PC-9 (cell line): Measurements from ENCODE around the gene PUM1. TPM values are rescaled to one million over a fixed set of nuclear protein-coding genes. Genes with fewer than 3 reads are reported as not detected.
A peak's percentile ranks its signal among the peaks of the same experiment; 100 is the strongest.

Experiments
- BruUV-seq: library from RNA; stranded (reverse); fragments of 400-500 nt; replicated peaks from 2 replicates; lab custom pipeline; 2021; lab: Mats Ljungman, UMichigan
- CTCF ChIA-PET: fragments of 300-600 bp; sonication (Branson Sonifier 250); formaldehyde crosslinking; loops from one replicate; lab custom pipeline; 2022; ENCODE audit warnings: antibody characterized with exemption; lab: Charles Lee
- POLR2A ChIA-PET: fragments of 300-600 bp; sonication (Branson Sonifier 250); formaldehyde crosslinking; loops from one replicate; lab custom pipeline; 2022; ENCODE audit warnings: antibody characterized with exemption; ENCODE audit not compliant: unreplicated experiment; lab: Charles Lee
- DNase-seq, 2 experiments: peaks; one replicate each; pipeline versions ENCODE4 v3.0.0 to v3.0.0-alpha.2; 2015 to 2022; ENCODE audit warnings: mixed read lengths in 1 of 2
- H2AFZ ChIP-seq: fragments of 200-600 bp; sonication (generic); 2 replicates; pipeline ENCODE4 v1.8.1; 2017; ENCODE audit warnings: antibody characterized with exemption
- H3F3A ChIP-seq: fragments of 200-600 bp; sonication (generic); 2 replicates; pipeline ENCODE4 v1.8.1; 2017; ENCODE audit warnings: antibody characterized with exemption, mild to moderate bottlenecking, low read depth; ENCODE audit not compliant: insufficient read depth
- H3K27ac ChIP-seq: fragments of 200-600 bp; sonication (generic); 2 replicates; pipeline ENCODE4 v1.6.1; 2016; ENCODE audit warnings: mixed run types
- H3K27me3 ChIP-seq: fragments of 200-600 bp; sonication (generic); 2 replicates; pipeline ENCODE4 v1.6.1; 2016; ENCODE audit warnings: low read depth, mixed run types; ENCODE audit not compliant: insufficient read depth
- H3K36me3 ChIP-seq: fragments of 200-600 bp; sonication (generic); 2 replicates; pipeline ENCODE4 v1.6.1; 2016; ENCODE audit warnings: low read depth, mixed run types
- H3K4me1 ChIP-seq: fragments of 200-600 bp; sonication (generic); replicated peaks from 2 replicates; pipeline ENCODE4 v1.6.1; 2016; ENCODE audit warnings: mixed run types; ENCODE audit not compliant: insufficient read depth
- H3K4me2 ChIP-seq: fragments of 200-600 bp; sonication (generic); 2 replicates; pipeline ENCODE4 v1.6.1; 2017; ENCODE audit warnings: mixed run types
- H3K4me3 ChIP-seq: fragments of 200-600 bp; sonication (generic); 2 replicates; pipeline ENCODE4 v1.6.1; 2016; ENCODE audit warnings: mixed run types
- H3K79me2 ChIP-seq: fragments of 200-600 bp; sonication (generic); 2 replicates; pipeline ENCODE4 v1.6.1; 2017; ENCODE audit warnings: low read depth, mixed run types
- H3K9me2 ChIP-seq: fragments of 200-600 bp; sonication (generic); 2 replicates; pipeline ENCODE4 v1.8.1; 2017; ENCODE audit warnings: mild to moderate bottlenecking; ENCODE audit not compliant: insufficient read depth
- H3K9me3 ChIP-seq: fragments of 200-600 bp; sonication (generic); 2 replicates; pipeline ENCODE4 v1.8.1; 2016; ENCODE audit warnings: low read depth; ENCODE audit not compliant: insufficient read depth
- H4K20me1 ChIP-seq: fragments of 200-600 bp; sonication (generic); 2 replicates; pipeline ENCODE4 v1.8.1; 2017; ENCODE audit not compliant: insufficient read depth
- EZH2 ChIP-seq: fragments of 200-600 bp; sonication (generic); IDR thresholded peaks from 2 replicates; pipeline ENCODE4 v1.8.0; 2017; ENCODE audit warnings: antibody characterized with exemption, low read depth
- intact Hi-C: fragments of 100-400 bp; cut with micrococcal nuclease; formaldehyde crosslinking; loops from one replicate; pipeline ENCODE4 v1.10.0; 2022; ENCODE audit not compliant: unreplicated experiment
- total RNA-seq: library from RNA; stranded (reverse); gene quantifications from 2 replicates; pipeline ENCODE4 v1.2.3, GENCODE V29; 2021
- TF ChIP-seq, protein P1 (sequence below): fragments of 200-600 bp; sonication (generic); conservative IDR thresholded peaks from 2 replicates; pipeline ENCODE4 v1.6.1; 2017; ENCODE audit warnings: mixed run types, antibody characterized with exemption, mild to moderate bottlenecking, moderate library complexity

Gene PUM1
- total RNA-seq, 1 experiment from 2014 or later: 117 TPM

DNA sequence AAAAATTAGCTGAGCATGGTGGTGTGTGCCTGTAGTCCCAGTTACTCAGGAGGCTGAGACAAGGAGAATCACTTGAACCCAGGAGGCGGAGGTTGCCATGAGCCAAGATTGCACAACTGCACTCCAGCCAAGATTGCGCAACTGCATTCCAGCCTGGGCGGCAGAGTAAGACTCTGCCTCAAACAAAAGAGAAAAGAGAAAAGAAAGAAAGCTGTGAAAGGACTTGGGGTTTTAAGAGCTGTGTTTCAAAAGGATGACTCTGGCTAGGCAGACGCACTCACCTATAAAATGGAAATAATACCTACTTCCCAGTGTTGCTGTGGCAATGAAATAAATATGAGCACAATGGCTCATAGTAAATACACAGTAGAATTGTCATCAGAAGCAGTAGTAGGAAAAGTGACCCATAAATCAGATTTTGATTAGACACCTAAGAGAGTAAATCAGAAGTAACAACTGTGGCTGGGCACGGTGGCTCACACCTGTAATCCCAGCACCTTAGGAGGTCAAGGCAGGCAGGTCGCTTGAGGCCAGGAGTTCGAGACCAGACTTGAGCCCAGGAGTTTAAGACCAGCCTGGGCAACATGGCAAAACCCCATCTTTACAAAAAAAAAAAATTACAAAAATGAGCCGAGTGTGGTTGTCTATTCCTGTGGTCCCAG lies 45.9 kb upstream of the PUM1 start:
- ChIA-PET CTCF (no interaction called here), POLR2A (interaction anchor here (0.6 kb wide), 1 partner anchor 9 kb away, joined by 3 read pairs; no protein-coding TSS in a partner anchor)
- Histone ChIP-seq H3K36me3 (no peaks in the 10 kb centered on the region), H3K9me3 (no peaks in the 10 kb centered on the region), H3K4me2 (peak overlapping the region; percentile 49), H3K4me1 (peaks cover 8% of the 10 kb centered on the region), H3F3A (peaks cover 3% of the 10 kb centered on the region; the same call in 1 of the 2 replicates), H4K20me1 (no peaks in the 10 kb centered on the region), H3K27ac (peak overlapping the region; percentile 47; the same call in 1 of the 2 replicates), H2AFZ (no peak overlapping the region), H3K79me2 (no peaks in the 10 kb centered on the region), H3K9me2 (no peaks in the 10 kb centered on the region), H3K4me3 (no peak overlapping the region), H3K27me3 (no peaks in the 10 kb centered on the region)
- intact Hi-C loops: no loop called here
- no peak for TF ChIP-seq EZH2
- TF ChIP-seq, protein P1, sequence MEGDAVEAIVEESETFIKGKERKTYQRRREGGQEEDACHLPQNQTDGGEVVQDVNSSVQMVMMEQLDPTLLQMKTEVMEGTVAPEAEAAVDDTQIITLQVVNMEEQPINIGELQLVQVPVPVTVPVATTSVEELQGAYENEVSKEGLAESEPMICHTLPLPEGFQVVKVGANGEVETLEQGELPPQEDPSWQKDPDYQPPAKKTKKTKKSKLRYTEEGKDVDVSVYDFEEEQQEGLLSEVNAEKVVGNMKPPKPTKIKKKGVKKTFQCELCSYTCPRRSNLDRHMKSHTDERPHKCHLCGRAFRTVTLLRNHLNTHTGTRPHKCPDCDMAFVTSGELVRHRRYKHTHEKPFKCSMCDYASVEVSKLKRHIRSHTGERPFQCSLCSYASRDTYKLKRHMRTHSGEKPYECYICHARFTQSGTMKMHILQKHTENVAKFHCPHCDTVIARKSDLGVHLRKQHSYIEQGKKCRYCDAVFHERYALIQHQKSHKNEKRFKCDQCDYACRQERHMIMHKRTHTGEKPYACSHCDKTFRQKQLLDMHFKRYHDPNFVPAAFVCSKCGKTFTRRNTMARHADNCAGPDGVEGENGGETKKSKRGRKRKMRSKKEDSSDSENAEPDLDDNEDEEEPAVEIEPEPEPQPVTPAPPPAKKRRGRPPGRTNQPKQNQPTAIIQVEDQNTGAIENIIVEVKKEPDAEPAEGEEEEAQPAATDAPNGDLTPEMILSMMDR: no peak
- no TSS peak for BruUV-seq
- peak; percentile 60 to 69 for DNase-seq

DNA sequence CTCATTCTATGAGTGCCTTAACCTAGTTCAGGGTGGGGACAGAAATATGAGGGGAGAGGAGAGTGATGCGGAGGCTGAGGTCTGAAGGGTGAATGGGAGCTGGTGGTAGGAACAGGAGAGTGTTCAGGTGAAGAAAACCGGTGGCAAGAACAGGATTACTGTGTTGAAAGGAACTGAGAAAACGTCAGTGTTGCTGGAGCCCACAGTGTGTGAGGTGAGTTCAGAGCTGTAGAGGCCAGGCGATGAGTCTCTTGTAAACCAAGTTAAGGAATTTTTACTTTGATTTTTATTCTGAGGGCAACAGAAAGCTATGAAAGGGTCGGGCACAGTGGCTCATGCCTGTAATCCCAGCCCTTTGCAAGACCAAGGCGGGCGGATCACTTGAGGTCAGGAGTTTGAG lies 45.3 kb upstream of the PUM1 start:
- no peaks in the 10 kb centered on the region for H4K20me1 ChIP-seq
- DNase-seq: no peak
- no TSS peak for BruUV-seq
- no peak overlapping the region for H2AFZ ChIP-seq
- no peak overlapping the region for H3K27ac ChIP-seq
- no peaks in the 10 kb centered on the region for H3K9me3 ChIP-seq
- no peak overlapping the region for H3K4me3 ChIP-seq
- peaks cover 3% of the 10 kb centered on the region; the same call in 1 of the 2 replicates for H3F3A ChIP-seq
- peaks cover 8% of the 10 kb centered on the region for H3K4me1 ChIP-seq
- H3K9me2 ChIP-seq: no peaks in the 10 kb centered on the region
- H3K36me3 ChIP-seq: no peaks in the 10 kb centered on the region
- TF ChIP-seq EZH2: no peak
- TF ChIP-seq, protein P1: no peak
- H3K27me3 ChIP-seq: no peaks in the 10 kb centered on the region
- POLR2A ChIA-PET: interaction anchor here (0.6 kb wide), 1 partner anchor 8 kb away, joined by 3 read pairs; no protein-coding TSS in a partner anchor
- intact Hi-C loops: no loop called here
- CTCF ChIA-PET: no interaction called here
- no peak overlapping the region for H3K4me2 ChIP-seq
- no peaks in the 10 kb centered on the region for H3K79me2 ChIP-seq

DNA sequence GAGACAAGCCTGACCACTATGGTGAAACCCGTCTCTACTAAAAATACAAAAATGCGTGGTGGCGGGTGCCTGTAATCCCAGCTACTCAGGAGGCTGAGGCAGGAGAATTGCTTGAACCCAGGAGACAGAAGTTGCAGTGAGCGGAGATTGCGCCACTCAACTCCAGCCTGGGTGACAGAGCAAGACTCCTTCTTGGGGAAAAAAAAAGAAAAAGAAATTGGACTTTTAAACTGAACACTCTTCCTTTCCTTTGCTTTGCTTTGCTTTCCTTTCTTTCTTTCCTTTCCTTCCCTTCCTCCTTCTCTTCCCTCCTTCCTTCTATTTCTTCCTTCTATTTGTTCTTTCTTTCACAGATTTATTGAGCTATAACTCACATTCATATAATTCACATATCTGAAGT lies 43.3 kb upstream of the PUM1 start:
- H3K9me3 ChIP-seq: no peaks in the 10 kb centered on the region
- intact Hi-C loops: no loop called here
- DNase-seq: no peak
- no peak overlapping the region for H3K4me3 ChIP-seq
- BruUV-seq: no TSS peak
- H3K79me2 ChIP-seq: no peaks in the 10 kb centered on the region
- H2AFZ ChIP-seq: no peak overlapping the region
- no peaks in the 10 kb centered on the region for H4K20me1 ChIP-seq
- H3K4me2 ChIP-seq: no peak overlapping the region
- H3K4me1 ChIP-seq: peaks cover 8% of the 10 kb centered on the region
- TF ChIP-seq, protein P1: no peak
- no peak for TF ChIP-seq EZH2
- H3K9me2 ChIP-seq: no peaks in the 10 kb centered on the region
- ChIA-PET CTCF (no interaction called here), POLR2A (no interaction called here)
- H3K27ac ChIP-seq: no peak overlapping the region
- peaks cover 3% of the 10 kb centered on the region; the same call in 1 of the 2 replicates for H3F3A ChIP-seq
- H3K36me3 ChIP-seq: no peaks in the 10 kb centered on the region
- no peaks in the 10 kb centered on the region for H3K27me3 ChIP-seq
